Liver (tissue), 9 donors: ENCODE data around the gene SIL1. TPM values are rescaled to one million over a fixed set of nuclear protein-coding genes. Genes with fewer than 3 reads are reported as not detected.

ENCODE experiments used
- DNase-seq: peaks from one replicate; pipeline ENCODE4 v3.0.0-alpha.2; 2017; ENCODE audit warnings: low spot score
- H3K27ac ChIP-seq, 2 donors: one replicate each; pipeline ENCODE4 v1.7.0; 2013; ENCODE audit warnings: inconsistent platforms in 2 of 2, low read length in 2 of 2, control low read depth in 1 of 2, low read depth in 1 of 2, mild to moderate bottlenecking in 1 of 2
- H3K27me3 ChIP-seq, 4 donors: one replicate each; pipeline versions ENCODE4 v1.6.1 to v1.7.0; 2013; ENCODE audit warnings: low read length in 3 of 4, inconsistent platforms in 1 of 4, mild to moderate bottlenecking in 1 of 4, moderate library complexity in 1 of 4; ENCODE audit not compliant: control insufficient read depth in 4 of 4, insufficient read depth in 4 of 4
- H3K36me3 ChIP-seq, 4 donors: one replicate each; pipeline versions ENCODE4 v1.6.1 to v1.7.0; 2013; ENCODE audit warnings: low read length in 3 of 4, mild to moderate bottlenecking in 3 of 4, low read depth in 1 of 4, moderate library complexity in 1 of 4; ENCODE audit not compliant: control insufficient read depth in 4 of 4, insufficient read depth in 3 of 4
- H3K4me1 ChIP-seq, 4 donors: one replicate each; pipeline versions ENCODE4 v1.6.1 to v1.7.0; 2013; ENCODE audit warnings: low read length in 3 of 4, mild to moderate bottlenecking in 3 of 4, moderate library complexity in 1 of 4; ENCODE audit not compliant: control insufficient read depth in 4 of 4, insufficient read depth in 4 of 4
- H3K4me3 ChIP-seq, 3 donors: one replicate each; pipeline versions ENCODE4 v1.6.1 to v1.7.0; 2013; ENCODE audit warnings: low read length in 3 of 3, control low read depth in 1 of 3, low read depth in 1 of 3, mild to moderate bottlenecking in 1 of 3
- H3K9ac ChIP-seq, 2 donors: one replicate each; pipeline ENCODE4 v1.7.0; 2013; ENCODE audit warnings: low read length in 2 of 2, mild to moderate bottlenecking in 2 of 2, moderate library complexity in 2 of 2, control low read depth in 1 of 2, low read depth in 1 of 2
- H3K9me3 ChIP-seq, 4 donors: one replicate each; pipeline versions ENCODE4 v1.6.1 to v1.7.0; 2013; ENCODE audit warnings: low read length in 3 of 4; ENCODE audit not compliant: control insufficient read depth in 4 of 4
- EGR1 ChIP-seq, 2 donors: IDR thresholded peaks; 2 replicates each; pipeline ENCODE4 v1.6.1; 2016 to 2018; ENCODE audit warnings: antibody characterized with exemption in 2 of 2, low read depth in 2 of 2
- FOXA2 ChIP-seq: IDR thresholded peaks from 2 replicates; pipeline ENCODE4 v1.6.1; 2016; ENCODE audit warnings: antibody characterized with exemption
- GABPA ChIP-seq, 2 donors: IDR thresholded peaks in 1 of 2; conservative IDR thresholded peaks in 1 of 2; 2 replicates each; pipeline ENCODE4 v1.6.1; 2016; ENCODE audit warnings: antibody characterized with exemption in 2 of 2, mild to moderate bottlenecking in 1 of 2, moderate library complexity in 1 of 2
- HNF4A ChIP-seq, 2 donors: conservative IDR thresholded peaks; 2 replicates each; pipeline ENCODE4 v1.6.1; 2016; ENCODE audit warnings: antibody characterized with exemption in 2 of 2, mild to moderate bottlenecking in 2 of 2
- JUND ChIP-seq, 2 donors: IDR thresholded peaks; 2 replicates each; pipeline ENCODE4 v1.6.1; 2016; ENCODE audit warnings: antibody characterized with exemption in 2 of 2
- NR2F2 ChIP-seq: IDR thresholded peaks from 2 replicates; pipeline ENCODE4 v1.6.1; 2016; ENCODE audit warnings: antibody characterized with exemption
- RAD21 ChIP-seq, 2 donors: IDR thresholded peaks; 2 replicates each; pipeline ENCODE4 v1.6.1; 2016; ENCODE audit warnings: antibody characterized with exemption in 2 of 2, mild to moderate bottlenecking in 2 of 2
- RXRA ChIP-seq, 2 donors: IDR thresholded peaks; 2 replicates each; pipeline ENCODE4 v1.6.1; 2017 to 2018; ENCODE audit warnings: antibody characterized with exemption in 2 of 2, mild to moderate bottlenecking in 1 of 2
- TAF1 ChIP-seq: conservative IDR thresholded peaks from 2 replicates; pipeline ENCODE4 v1.6.1; 2016; ENCODE audit warnings: antibody characterized with exemption, mild to moderate bottlenecking
- WGBS: extraction: QIAGEN DNeasy Blood & Tissue Kit; methylation state at CpG from one replicate; pipeline ENCODE4 v1.1.7; 2013; 5-methylcytosine and 5-hydroxymethylcytosine counted together
- polyA plus RNA-seq, 2 donors: library from polyadenylated mRNA; stranded (reverse) in 1 of 2; unstranded in 1 of 2; fragments of 200-250 nt in 1 of 2; fragments of >200 nt in 1 of 2; fragmentation: Nextera tagmentation in 1 of 2; extraction: Ambion mirVana in 1 of 2; gene quantifications; one replicate each; pipeline versions ENCODE4 v1.2.1 to v1.2.3, GENCODE V29; 2013 to 2015
- total RNA-seq, 2 donors: library from RNA; depleted of rRNA; stranded (reverse); fragments of >200 nt; gene quantifications; one replicate each; pipeline ENCODE4 v1.2.3, GENCODE V29; 2014
- TF ChIP-seq, protein P1 (sequence below): IDR thresholded peaks from 2 replicates; pipeline ENCODE4 v1.6.1; 2016; ENCODE audit warnings: antibody characterized with exemption
- TF ChIP-seq, protein P2 (sequence below): IDR thresholded peaks from 2 replicates; pipeline ENCODE4 v1.6.1; 2016; ENCODE audit warnings: antibody characterized with exemption
- TF ChIP-seq, protein P3 (sequence below): IDR thresholded peaks from 2 replicates; pipeline ENCODE4 v1.6.1; 2016; ENCODE audit warnings: antibody characterized with exemption
- TF ChIP-seq, protein P4 (sequence below): fragments of 150-350 bp; IDR thresholded peaks from 2 replicates; pipeline ENCODE4 v1.5.1; 2017; ENCODE audit warnings: improper control_type of control experiment, low read depth, low read length; ENCODE audit not compliant: missing input control
- donor health status: healthy.
- donor health status: healthy.
- donor health status: healthy.
- donor health status: healthy.
- donor health status: healthy.

Gene SIL1
- total and polyA plus RNA-seq, 4 donors: 38.1 to 95.1 (median 76.2) TPM

DNA sequence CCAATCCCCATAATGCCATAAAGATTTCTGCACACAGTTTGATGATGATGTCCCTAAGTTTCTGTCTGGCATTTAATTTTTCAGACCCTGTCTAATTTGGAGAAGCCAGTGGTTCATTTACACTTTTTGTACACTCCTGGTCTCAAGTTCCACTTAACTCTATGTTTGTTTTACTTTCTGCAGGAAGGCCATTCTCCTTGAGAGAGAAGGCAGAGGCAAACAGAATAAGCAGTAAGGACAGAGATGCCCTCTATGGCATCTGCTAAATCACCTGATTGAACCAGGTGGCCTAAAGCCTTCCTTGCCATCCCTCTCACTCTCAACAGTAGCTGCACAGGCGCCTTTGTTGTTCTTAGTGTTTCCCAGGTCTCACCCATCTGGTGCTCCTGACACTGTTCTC, 236.9 kb downstream of the SIL1 start:
- no peak for DNase-seq
- Histone ChIP-seq H3K27ac (no peak overlapping the region), H3K4me1 (no peaks in the 10 kb centered on the region), H3K9me3 (no peaks in the 10 kb centered on the region), H3K4me3 (no peak overlapping the region), H3K9ac (no peak overlapping the region), H3K36me3 (no peaks in the 10 kb centered on the region), H3K27me3 (no peaks in the 10 kb centered on the region)
- 91% methylated on average over 1 of the region's 1 CpG for WGBS
- TF ChIP-seq, protein P1, sequence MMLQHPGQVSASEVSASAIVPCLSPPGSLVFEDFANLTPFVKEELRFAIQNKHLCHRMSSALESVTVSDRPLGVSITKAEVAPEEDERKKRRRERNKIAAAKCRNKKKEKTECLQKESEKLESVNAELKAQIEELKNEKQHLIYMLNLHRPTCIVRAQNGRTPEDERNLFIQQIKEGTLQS: no peak
- TF ChIP-seq RXRA (IDR thresholded peaks at IDR 0.05) (no peak), NR2F2 (no peak)
- TF ChIP-seq, protein P2, sequence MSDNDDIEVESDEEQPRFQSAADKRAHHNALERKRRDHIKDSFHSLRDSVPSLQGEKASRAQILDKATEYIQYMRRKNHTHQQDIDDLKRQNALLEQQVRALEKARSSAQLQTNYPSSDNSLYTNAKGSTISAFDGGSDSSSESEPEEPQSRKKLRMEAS: no peak

DNA sequence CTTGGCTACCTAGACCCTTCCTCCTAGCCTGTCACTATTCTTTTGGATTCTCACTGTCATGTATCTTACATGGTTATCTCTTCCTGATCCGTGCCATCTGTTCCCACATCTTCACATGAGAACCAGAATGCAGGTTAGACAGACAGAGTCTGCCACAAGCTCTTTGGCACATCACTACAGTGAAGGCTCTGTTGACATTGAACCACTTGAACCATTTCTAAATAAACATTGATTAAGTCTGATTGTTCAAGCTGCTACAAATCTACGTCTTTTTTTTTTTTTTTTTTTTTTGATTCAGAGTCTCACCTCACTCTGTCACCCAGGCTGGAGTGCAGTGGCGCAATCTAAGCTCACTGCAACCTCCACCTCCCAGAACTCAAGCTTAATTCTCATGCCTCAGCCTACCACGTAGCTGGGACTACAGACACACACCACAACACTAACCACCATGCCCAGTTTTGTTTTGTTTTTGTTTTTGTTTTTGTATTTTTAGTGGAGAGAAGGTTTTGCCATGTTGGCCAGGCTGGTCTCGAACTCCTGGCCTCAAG, 237.9 kb downstream of the SIL1 start:
- Histone ChIP-seq H3K27ac (no peak overlapping the region), H3K9ac (no peak overlapping the region), H3K9me3 (no peaks in the 10 kb centered on the region), H3K4me3 (no peak overlapping the region), H3K4me1 (peaks cover 3 to 10% (median 8%) of the 10 kb centered on the region in 4 donors), H3K36me3 (no peaks in the 10 kb centered on the region), H3K27me3 (no peaks in the 10 kb centered on the region)
- TF ChIP-seq FOXA2: no peak
- 89% methylated on average over 5 of the region's 5 CpGs for WGBS
- DNase-seq: no peak

DNA sequence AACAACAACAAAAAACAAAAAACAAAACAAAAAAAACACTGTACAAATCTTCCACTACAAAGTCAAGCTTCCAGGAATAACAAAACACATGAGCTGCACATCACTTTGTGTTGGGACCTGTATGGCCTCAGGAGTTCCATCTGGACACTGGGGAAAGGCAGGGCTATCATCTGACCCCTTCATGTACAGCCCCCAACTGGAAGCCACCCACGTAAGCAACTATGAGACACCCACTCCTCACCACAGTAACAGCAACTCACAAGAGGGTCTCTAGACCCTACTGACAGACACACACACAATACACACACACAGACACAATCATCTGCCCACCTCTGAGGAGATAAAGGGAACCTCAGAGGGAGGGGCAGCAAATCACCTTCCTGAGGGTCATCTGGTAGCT, 241.4 kb downstream of the SIL1 start:
- peaks cover 4 to 23% (median 11%) of the 10 kb centered on the region in 4 donors for H3K4me1 ChIP-seq
- no peaks in the 10 kb centered on the region for H3K36me3 ChIP-seq
- H3K9ac ChIP-seq: no peak overlapping the region
- no peak for TF ChIP-seq TAF1
- TF ChIP-seq HNF4A (conservative IDR thresholded peaks at IDR 0.05): no peak
- TF ChIP-seq JUND (IDR thresholded peaks at IDR 0.05): no peak
- no peak for TF ChIP-seq EGR1 (IDR thresholded peaks at IDR 0.05; ENCODE audit: low read depth in 2 of 2)
- TF ChIP-seq RXRA (IDR thresholded peaks at IDR 0.05): no peak
- no peak for TF ChIP-seq GABPA (IDR thresholded peaks at IDR 0.05 in 1 of 2, conservative IDR thresholded peaks at IDR 0.05 in 1 of 2)
- TF ChIP-seq RAD21 (IDR thresholded peaks at IDR 0.05): no peak
- no peak for TF ChIP-seq NR2F2
- TF ChIP-seq, protein P1: no peak
- TF ChIP-seq, protein P3, sequence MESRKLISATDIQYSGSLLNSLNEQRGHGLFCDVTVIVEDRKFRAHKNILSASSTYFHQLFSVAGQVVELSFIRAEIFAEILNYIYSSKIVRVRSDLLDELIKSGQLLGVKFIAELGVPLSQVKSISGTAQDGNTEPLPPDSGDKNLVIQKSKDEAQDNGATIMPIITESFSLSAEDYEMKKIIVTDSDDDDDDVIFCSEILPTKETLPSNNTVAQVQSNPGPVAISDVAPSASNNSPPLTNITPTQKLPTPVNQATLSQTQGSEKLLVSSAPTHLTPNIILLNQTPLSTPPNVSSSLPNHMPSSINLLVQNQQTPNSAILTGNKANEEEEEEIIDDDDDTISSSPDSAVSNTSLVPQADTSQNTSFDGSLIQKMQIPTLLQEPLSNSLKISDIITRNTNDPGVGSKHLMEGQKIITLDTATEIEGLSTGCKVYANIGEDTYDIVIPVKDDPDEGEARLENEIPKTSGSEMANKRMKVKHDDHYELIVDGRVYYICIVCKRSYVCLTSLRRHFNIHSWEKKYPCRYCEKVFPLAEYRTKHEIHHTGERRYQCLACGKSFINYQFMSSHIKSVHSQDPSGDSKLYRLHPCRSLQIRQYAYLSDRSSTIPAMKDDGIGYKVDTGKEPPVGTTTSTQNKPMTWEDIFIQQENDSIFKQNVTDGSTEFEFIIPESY: no peak
- TF ChIP-seq, protein P4, sequence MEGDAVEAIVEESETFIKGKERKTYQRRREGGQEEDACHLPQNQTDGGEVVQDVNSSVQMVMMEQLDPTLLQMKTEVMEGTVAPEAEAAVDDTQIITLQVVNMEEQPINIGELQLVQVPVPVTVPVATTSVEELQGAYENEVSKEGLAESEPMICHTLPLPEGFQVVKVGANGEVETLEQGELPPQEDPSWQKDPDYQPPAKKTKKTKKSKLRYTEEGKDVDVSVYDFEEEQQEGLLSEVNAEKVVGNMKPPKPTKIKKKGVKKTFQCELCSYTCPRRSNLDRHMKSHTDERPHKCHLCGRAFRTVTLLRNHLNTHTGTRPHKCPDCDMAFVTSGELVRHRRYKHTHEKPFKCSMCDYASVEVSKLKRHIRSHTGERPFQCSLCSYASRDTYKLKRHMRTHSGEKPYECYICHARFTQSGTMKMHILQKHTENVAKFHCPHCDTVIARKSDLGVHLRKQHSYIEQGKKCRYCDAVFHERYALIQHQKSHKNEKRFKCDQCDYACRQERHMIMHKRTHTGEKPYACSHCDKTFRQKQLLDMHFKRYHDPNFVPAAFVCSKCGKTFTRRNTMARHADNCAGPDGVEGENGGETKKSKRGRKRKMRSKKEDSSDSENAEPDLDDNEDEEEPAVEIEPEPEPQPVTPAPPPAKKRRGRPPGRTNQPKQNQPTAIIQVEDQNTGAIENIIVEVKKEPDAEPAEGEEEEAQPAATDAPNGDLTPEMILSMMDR: no peak
- H3K27me3 ChIP-seq: no peaks in the 10 kb centered on the region
- no peak for DNase-seq
- no peak overlapping the region for H3K27ac ChIP-seq
- no peaks in the 10 kb centered on the region for H3K9me3 ChIP-seq
- H3K4me3 ChIP-seq: no peak overlapping the region
- WGBS: 93% methylated on average over 1 of the region's 1 CpG
